ENCODE measurements around the gene CNPY3.
"Not testable (repeated sequence)": the region's sequence is repeated elsewhere in the genome, so short reads cannot be mapped to it uniquely, and the experiment has no call there.

The CNPY3 gene

GRCh38 chr6:42928986-42929820 is at the start of gene CNPY3:
Gene CNPY3 (plus strand): TSS chr6:42929480. CDS start chr6:42929571, 91 bp downstream.
- H3K9me3 Mint-ChIP-seq: no peaks in the 10 kb centered on the region
- peaks cover 45% of the 10 kb centered on the region for H3K4me1 Mint-ChIP-seq (ENCODE audit: low read depth)
- H3K36me3 Mint-ChIP-seq (ENCODE audit: low read depth): peaks cover 30% of the 10 kb centered on the region
- H3K27ac Mint-ChIP-seq: peak within 1 kb of the TSS; percentile 97
- H3K4me3 Mint-ChIP-seq: peak within 1 kb of the TSS; percentile 92
- no peaks in the 10 kb centered on the region for H3K27me3 Mint-ChIP-seq

- Mint-ChIP-seq H3K36me3 (ENCODE audit: low read depth) (peaks cover 42% of the 10 kb centered on the region), H3K4me1 (ENCODE audit: low read depth) (peaks cover 33% of the 10 kb centered on the region)
Measured at GRCh38 chr6:42880240-42880817, 49.0 kb upstream of the CNPY3 start.

GRCh38 chr6:42880871-42881270 is 48.4 kb upstream of the CNPY3 start:
- Mint-ChIP-seq H3K4me1 (ENCODE audit: low read depth) (peaks cover 36% of the 10 kb centered on the region), H3K4me3 (peak overlapping the region; percentile 89), H3K27ac (peak overlapping the region; percentile 98), H3K36me3 (ENCODE audit: low read depth) (peaks cover 47% of the 10 kb centered on the region)
- not testable (repeated sequence) for H3K27me3 Mint-ChIP-seq, H3K9me3 Mint-ChIP-seq

More at GRCh38 chr6:42880240-42880817, 49.0 kb upstream of the CNPY3 start:
- not testable (repeated sequence) for H3K9me3 Mint-ChIP-seq, H3K27me3 Mint-ChIP-seq
- H3K27ac Mint-ChIP-seq: peak overlapping the region; percentile 98
- H3K4me3 Mint-ChIP-seq: peak overlapping the region; percentile 89

- no peak overlapping the region for H3K27ac Mint-ChIP-seq
- no peaks in the 10 kb centered on the region for H3K27me3 Mint-ChIP-seq
- peaks cover 54% of the 10 kb centered on the region for H3K4me1 Mint-ChIP-seq (ENCODE audit: low read depth)
- peaks cover 69% of the 10 kb centered on the region for H3K36me3 Mint-ChIP-seq (ENCODE audit: low read depth)
- no peak overlapping the region for H3K4me3 Mint-ChIP-seq
- no peaks in the 10 kb centered on the region for H3K9me3 Mint-ChIP-seq
Measured at GRCh38 chr6:42885702-42886101, 43.6 kb upstream of the CNPY3 start.

GRCh38 chr6:42888201-42888600 is 41.1 kb upstream of the CNPY3 start:
- H3K4me1 Mint-ChIP-seq (ENCODE audit: low read depth): peaks cover 56% of the 10 kb centered on the region
- H3K9me3 Mint-ChIP-seq, H3K27me3 Mint-ChIP-seq, H3K27ac Mint-ChIP-seq: not testable (repeated sequence)
- peaks cover 57% of the 10 kb centered on the region for H3K36me3 Mint-ChIP-seq (ENCODE audit: low read depth)
- peak overlapping the region; percentile 23 for H3K4me3 Mint-ChIP-seq

GRCh38 chr6:42889815-42890214 is 39.5 kb upstream of the CNPY3 start:
- Mint-ChIP-seq H3K36me3 (ENCODE audit: low read depth) (peaks cover 41% of the 10 kb centered on the region), H3K27me3 (no peaks in the 10 kb centered on the region), H3K9me3 (no peaks in the 10 kb centered on the region), H3K4me1 (ENCODE audit: low read depth) (peaks cover 51% of the 10 kb centered on the region), H3K27ac (peak overlapping the region; percentile 85), H3K4me3 (peak overlapping the region; percentile 85)

- Mint-ChIP-seq H3K36me3 (ENCODE audit: low read depth) (peaks cover 36% of the 10 kb centered on the region), H3K27me3 (no peaks in the 10 kb centered on the region), H3K4me3 (peak overlapping the region; percentile 85), H3K4me1 (ENCODE audit: low read depth) (peaks cover 50% of the 10 kb centered on the region), H3K27ac (peak overlapping the region; percentile 85), H3K9me3 (no peaks in the 10 kb centered on the region)
Measured at GRCh38 chr6:42890311-42891198, 38.7 kb upstream of the CNPY3 start.

GRCh38 chr6:42891199-42891722 is 38.0 kb upstream of the CNPY3 start:
- peak overlapping the region; percentile 85 for H3K4me3 Mint-ChIP-seq
- no peaks in the 10 kb centered on the region for H3K27me3 Mint-ChIP-seq
- H3K36me3 Mint-ChIP-seq (ENCODE audit: low read depth): peaks cover 29% of the 10 kb centered on the region
- peak overlapping the region; percentile 85 for H3K27ac Mint-ChIP-seq
- peaks cover 48% of the 10 kb centered on the region for H3K4me1 Mint-ChIP-seq (ENCODE audit: low read depth)
- H3K9me3 Mint-ChIP-seq: no peaks in the 10 kb centered on the region

- not testable (repeated sequence) for H3K4me3 Mint-ChIP-seq; H3K36me3 Mint-ChIP-seq (ENCODE audit: low read depth); H3K27me3 Mint-ChIP-seq; H3K9me3 Mint-ChIP-seq
- H3K4me1 Mint-ChIP-seq (ENCODE audit: low read depth): peaks cover 32% of the 10 kb centered on the region
- H3K27ac Mint-ChIP-seq: peak overlapping the region; percentile 20
Measured at GRCh38 chr6:42894041-42894828, 35.0 kb upstream of the CNPY3 start.

GRCh38 chr6:42896178-42896719 is 33.0 kb upstream of the CNPY3 start:
- no peak overlapping the region for H3K27ac Mint-ChIP-seq
- H3K9me3 Mint-ChIP-seq: no peaks in the 10 kb centered on the region
- H3K4me3 Mint-ChIP-seq: no peak overlapping the region
- H3K4me1 Mint-ChIP-seq (ENCODE audit: low read depth): peaks cover 16% of the 10 kb centered on the region
- no peaks in the 10 kb centered on the region for H3K36me3 Mint-ChIP-seq (ENCODE audit: low read depth)
- no peaks in the 10 kb centered on the region for H3K27me3 Mint-ChIP-seq

- Mint-ChIP-seq H3K4me3 (no peak overlapping the region), H3K27ac (no peak overlapping the region), H3K27me3 (no peaks in the 10 kb centered on the region), H3K36me3 (ENCODE audit: low read depth) (no peaks in the 10 kb centered on the region), H3K9me3 (no peaks in the 10 kb centered on the region), H3K4me1 (ENCODE audit: low read depth) (peaks cover 15% of the 10 kb centered on the region)
Measured at GRCh38 chr6:42898891-42899361, 30.4 kb upstream of the CNPY3 start.

- peaks cover 12% of the 10 kb centered on the region for H3K4me1 Mint-ChIP-seq (ENCODE audit: low read depth)
- H3K9me3 Mint-ChIP-seq: no peaks in the 10 kb centered on the region
- no peaks in the 10 kb centered on the region for H3K27me3 Mint-ChIP-seq
- H3K27ac Mint-ChIP-seq: peak overlapping the region; percentile 3
- H3K36me3 Mint-ChIP-seq (ENCODE audit: low read depth): no peaks in the 10 kb centered on the region
- no peak overlapping the region for H3K4me3 Mint-ChIP-seq
Measured at GRCh38 chr6:42899871-42900270, 29.4 kb upstream of the CNPY3 start.

- Mint-ChIP-seq H3K36me3 (ENCODE audit: low read depth) (no peaks in the 10 kb centered on the region), H3K27ac (no peak overlapping the region), H3K4me3 (peak overlapping the region; percentile 1), H3K27me3 (no peaks in the 10 kb centered on the region), H3K9me3 (no peaks in the 10 kb centered on the region), H3K4me1 (ENCODE audit: low read depth) (peaks cover 12% of the 10 kb centered on the region)
Measured at GRCh38 chr6:42901538-42901957, 27.7 kb upstream of the CNPY3 start.

Data from stimulated activated naive CD8-positive, alpha-beta T cell treated with anti-CD3 and anti-CD28 coated beads, Interleukin-15, Interleukin-2, amounts not matched to agents 100 ng/mL and 50 ng/mL, for 24 hours (primary cell).